ENCODE measurements around the gene ACTR1B.
"Not testable (repeated sequence)": the region's sequence is repeated elsewhere in the genome, so short reads cannot be mapped to it uniquely, and the experiment has no call there.

ACTR1B gene

GRCh38 chr2:97688062-97688827 lies 24.4 kb upstream of the ACTR1B start:
- no peak for DNase-seq (ENCODE audit: low read depth, low spot score)

- DNase-seq (ENCODE audit: low read depth, low spot score), result not testable (repeated sequence)
Measured at GRCh38 chr2:97687235-97687634, 23.4 kb upstream of the ACTR1B start.

GRCh38 chr2:97678298-97678697 lies 14.5 kb upstream of the ACTR1B start:
- DNase-seq (ENCODE audit: low read depth, low spot score), result no peak

GRCh38 chr2:97677480-97677879 lies 13.6 kb upstream of the ACTR1B start:
- no peak for DNase-seq (ENCODE audit: low read depth, low spot score)

GRCh38 chr2:97676620-97677019 lies 12.8 kb upstream of the ACTR1B start:
- DNase-seq (ENCODE audit: low read depth, low spot score), result no peak

- no peak for DNase-seq (ENCODE audit: low read depth, low spot score)
Measured at GRCh38 chr2:97675430-97676113, 11.7 kb upstream of the ACTR1B start.

GRCh38 chr2:97673915-97674283 lies 10.1 kb upstream of the ACTR1B start:
- DNase-seq (ENCODE audit: low read depth, low spot score), result no peak

- no peak for DNase-seq (ENCODE audit: low read depth, low spot score)
Measured at GRCh38 chr2:97673182-97673914, 9.5 kb upstream of the ACTR1B start.

- DNase-seq (ENCODE audit: low read depth, low spot score), result not testable (repeated sequence)
Measured at GRCh38 chr2:97672606-97673140, 8.8 kb upstream of the ACTR1B start.

- no peak for DNase-seq (ENCODE audit: low read depth, low spot score)
Measured at GRCh38 chr2:97671526-97671925, 7.7 kb upstream of the ACTR1B start.

GRCh38 chr2:97670471-97670870 lies 6.6 kb upstream of the ACTR1B start:
- no peak for DNase-seq (ENCODE audit: low read depth, low spot score)

GRCh38 chr2:97669448-97669847 lies 5.6 kb upstream of the ACTR1B start, which contains the start of gene C2orf92:
Gene C2orf92, plus strand, starts transcription at chr2:97669713. Its CDS starts 76 bp downstream, at chr2:97669789.
- DNase-seq (ENCODE audit: low read depth, low spot score), result no peak

GRCh38 chr2:97664636-97664970 lies 759 bp upstream of the ACTR1B start:
- DNase-seq (ENCODE audit: low read depth, low spot score), result no peak

- DNase-seq (ENCODE audit: low read depth, low spot score), result no peak
Measured at GRCh38 chr2:97663626-97663961, 250 bp downstream of the ACTR1B start.

GRCh38 chr2:97662895-97663625 lies 784 bp downstream of the ACTR1B start:
- DNase-seq (ENCODE audit: low read depth, low spot score), result no peak

GRCh38 chr2:97662386-97662894 lies 1.4 kb downstream of the ACTR1B start:
- DNase-seq (ENCODE audit: low read depth, low spot score), result no peak

GRCh38 chr2:97661927-97662326 lies 1.9 kb downstream of the ACTR1B start:
- no peak for DNase-seq (ENCODE audit: low read depth, low spot score)

GRCh38 chr2:97660775-97661389 lies 3.0 kb downstream of the ACTR1B start:
- DNase-seq (ENCODE audit: low read depth, low spot score), result no peak

- no peak for DNase-seq (ENCODE audit: low read depth, low spot score)
Measured at GRCh38 chr2:97660044-97660774, 3.6 kb downstream of the ACTR1B start.

- DNase-seq (ENCODE audit: low read depth, low spot score), result no peak
Measured at GRCh38 chr2:97659256-97660043, 4.4 kb downstream of the ACTR1B start.

Measured in iPS DF 19.7 (cell line).